SU-DHL-6 (cell line): ENCODE results near the gene EIF2B5.

Experiments used
- CTCF ChIP-seq: fragments of 200-600 bp; sonication (generic); IDR thresholded peaks from one replicate; pipeline ENCODE4 v1.5.1; 2017; ENCODE audit warnings: antibody characterized with exemption, mild to moderate bottlenecking, low read length, moderate library complexity; ENCODE audit not compliant: insufficient read depth, poor library complexity, severe bottlenecking
- EZH2phosphoT487 ChIP-seq: fragments of 200-600 bp; sonication (generic), shearing (Covaris generic); conservative IDR thresholded peaks from 2 replicates; pipeline ENCODE4 v1.6.1; 2018; ENCODE audit warnings: mild to moderate bottlenecking, antibody characterized with exemption, low read length, moderate library complexity, mixed read lengths

- TF ChIP-seq CTCF, result no peak
- TF ChIP-seq EZH2phosphoT487, result no peak
Measured at GRCh38 chr3:184181596-184181995, 46.4 kb downstream of the EIF2B5 start.
